IMR-90 (cell line): ENCODE data around the gene FJX1. TPM values are rescaled to one million over a fixed set of nuclear protein-coding genes. Genes with fewer than 3 reads are reported as not detected.

ENCODE experiments used
- polyA plus RNA-seq, 3 experiments: library from polyadenylated mRNA; depleted of rRNA; stranded (reverse); fragments of >200 nt; gene quantifications; 2 replicates each; pipeline ENCODE4 v1.2.3, GENCODE V29; 2012; ENCODE audit warnings: low replicate concordance in 1 of 3
- total RNA-seq: library from RNA; depleted of rRNA; stranded (reverse); fragments of >200 nt; gene quantifications from 2 replicates; pipeline ENCODE4 v1.2.3, GENCODE V29; 2012; rRNA removed

The FJX1 gene
- total and polyA plus RNA-seq, 2 of the 4 experiments (the other 2 are of a cell fraction): 8.4 to 11.2 TPM

Other genes with a start within 250 kb of the FJX1 start
- 0.54 and 0.56 TPM in 2 replicates for gene SLC1A2, start 198.9 kb upstream of the FJX1 start, total RNA-seq
- 0.15 and 0.17 TPM in 2 replicates for gene SLC1A2, start 198.9 kb upstream of the FJX1 start, polyA plus RNA-seq (2012; rRNA removed)
- 65.5 and 80.7 TPM in 2 replicates for gene PAMR1, start 92.8 kb upstream of the FJX1 start, total RNA-seq
- 67.5 and 70.7 TPM in 2 replicates for gene PAMR1, start 92.8 kb upstream of the FJX1 start, polyA plus RNA-seq (2012; rRNA removed)
- 99.4 and 104 TPM in 2 replicates for gene TRIM44, start 44.3 kb downstream of the FJX1 start, total RNA-seq
- gene TRIM44, start 44.3 kb downstream of the FJX1 start, polyA plus RNA-seq (2012; rRNA removed): 43.8 and 50.7 TPM in 2 replicates